Adrenal gland (tissue), 12 donors: Measurements from ENCODE around the gene ZNF774. TPM values are rescaled to one million over a fixed set of nuclear protein-coding genes. Genes with fewer than 3 reads are reported as not detected.

ENCODE experiments used
- DNase-seq, 7 donors: peaks; one replicate each; pipeline ENCODE4 v3.0.0-alpha.2; 2019 to 2020
- H3K27ac ChIP-seq, 5 donors: fragments of 200-600 bp; sonication (generic) in 4 of 5; 1 replicate in 3 of 5; 2 replicates in 2 of 5; pipeline versions ENCODE4 v1.5.1 to v1.8.0; 2016 to 2020; ENCODE audit warnings: mild to moderate bottlenecking in 1 of 5
- H3K27me3 ChIP-seq: fragments of 200-600 bp; 2 replicates; pipeline ENCODE4 v1.8.0; 2021
- H3K36me3 ChIP-seq, 2 donors: fragments of 200-600 bp; replicated peaks in 1 of 2; 1 replicate in 1 of 2; 2 replicates in 1 of 2; pipeline versions ENCODE4 v1.5.1 to v1.8.0; 2018 to 2022
- H3K4me1 ChIP-seq, 2 donors: fragments of 200-600 bp; replicated peaks in 1 of 2; 1 replicate in 1 of 2; 2 replicates in 1 of 2; pipeline versions ENCODE4 v1.5.1 to v1.8.0; 2018 to 2021
- H3K4me3 ChIP-seq, 4 donors: fragments of 200-600 bp; sonication (generic) in 3 of 4; one replicate each; pipeline ENCODE4 v1.5.1; 2016 to 2018
- H3K9me3 ChIP-seq, 3 donors: fragments of 200-600 bp; sonication (generic) in 1 of 3; replicated peaks in 1 of 3; 1 replicate in 2 of 3; 2 replicates in 1 of 3; pipeline versions ENCODE4 v1.5.1 to v1.8.0; 2016 to 2021
- POLR2A ChIP-seq, 2 donors: fragments of 450-650 bp; IDR thresholded peaks; one replicate each; pipeline ENCODE4 v1.6.1; 2017; ENCODE audit warnings: antibody characterized with exemption in 2 of 2, mild to moderate bottlenecking in 2 of 2, moderate library complexity in 1 of 2
- WGBS, 4 donors: extraction: QIAGEN DNeasy Blood & Tissue Kit in 2 of 4; methylation state at CpG; one replicate each; pipeline versions ENCODE4 v1.1.5 to v1.1.7; 2013 to 2017; 5-methylcytosine and 5-hydroxymethylcytosine counted together
- intact Hi-C, 2 donors: fragments of 100-400 bp; cut with DNase I; formaldehyde crosslinking; loops; one replicate each; pipeline versions ENCODE4 v1.14.1 to v1.15.0; 2022 to 2023
- polyA plus RNA-seq, 3 donors: library from polyadenylated mRNA; stranded (reverse); fragments of 200-250 nt in 2 of 3; fragments of 350-450 nt in 1 of 3; fragmentation: Illumina TruSeq in 1 of 3; extraction: RNeasy Lipid Tissue Mini Kit (QIAGEN cat#74804) in 1 of 3; gene quantifications; one replicate each; pipeline ENCODE4 v1.2.3, GENCODE V29; 2013 to 2014
- total RNA-seq, 9 donors: library from RNA; depleted of rRNA in 4 of 9; stranded (reverse); fragments of >200 nt in 4 of 9; fragments of 120-200 nt in 1 of 9; fragmentation: NEBNext Ultra II Directional in 1 of 9; extraction: Animal tissue kit (Norgen Biotek cat#: 25700) in 1 of 9; gene quantifications; one replicate each; pipeline versions ENCODE4 v1.1.0 to v1.2.4, GENCODE V29; 2013 to 2023
- TF ChIP-seq, protein P1 (sequence below), 6 experiments: fragments of 450-650 bp in 4 of 6; fragments of 200-600 bp in 2 of 6; sonication (generic) in 1 of 6; IDR thresholded peaks; 1 replicate in 5 of 6; 2 replicates in 1 of 6; pipeline versions ENCODE4 v1.5.1 to v1.8.0; 2016 to 2021; ENCODE audit warnings: antibody characterized with exemption in 6 of 6, mild to moderate bottlenecking in 2 of 6, moderate library complexity in 1 of 6
- donor health status: healthy with polysubstance abuse.
- donor health status: Bipolar disorder and iron deficiency.
- donor health status: DM: yes; HTN: yes; CAD: no.
- donor health status: DM: no; HTN: no; CAD: no.
- donor health status: DM: no; HTN: no; CAD: no.
- donor health status: DM: yes; HTN: yes; CAD: no.

Gene ZNF774
- total and polyA plus RNA-seq, 12 donors, result 1.0 to 21.4 (median 6.0) TPM

DNA sequence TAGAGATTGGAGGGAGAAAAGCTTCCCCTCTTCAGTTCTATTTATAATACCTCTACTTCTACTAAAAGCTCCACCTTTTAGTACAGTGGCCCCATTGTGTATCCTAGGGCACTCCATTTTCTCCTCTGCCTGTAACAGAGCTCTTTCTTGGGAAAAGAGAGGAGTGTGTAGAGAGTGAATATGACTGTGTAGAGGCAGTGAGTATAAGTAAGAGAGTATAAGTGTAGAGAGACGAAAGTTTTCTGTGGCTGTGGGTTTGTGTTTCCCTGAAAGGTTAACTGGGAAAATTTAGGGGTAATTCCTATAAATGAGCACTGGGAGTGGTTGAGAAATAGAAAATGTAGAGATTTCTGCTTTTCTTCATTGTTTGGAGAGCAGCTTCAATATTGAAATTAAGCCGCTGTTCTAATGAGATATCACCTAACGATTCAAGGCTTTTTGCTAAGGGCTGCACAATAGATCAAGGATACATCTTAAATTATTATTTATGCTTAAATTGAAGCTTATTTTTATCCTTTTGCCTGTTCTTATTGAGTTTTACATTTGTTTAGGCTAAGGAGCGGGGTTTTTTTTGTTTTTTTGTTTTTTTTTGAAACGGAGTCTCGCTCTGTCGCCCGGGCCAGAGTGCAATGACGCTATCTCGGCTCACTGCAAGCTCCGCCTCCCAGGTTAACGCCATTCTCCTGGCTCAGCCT, 42.8 kb downstream of the ZNF774 start:
- TF ChIP-seq POLR2A (IDR thresholded peaks at IDR 0.05), result no peak
- TF ChIP-seq, protein P1, sequence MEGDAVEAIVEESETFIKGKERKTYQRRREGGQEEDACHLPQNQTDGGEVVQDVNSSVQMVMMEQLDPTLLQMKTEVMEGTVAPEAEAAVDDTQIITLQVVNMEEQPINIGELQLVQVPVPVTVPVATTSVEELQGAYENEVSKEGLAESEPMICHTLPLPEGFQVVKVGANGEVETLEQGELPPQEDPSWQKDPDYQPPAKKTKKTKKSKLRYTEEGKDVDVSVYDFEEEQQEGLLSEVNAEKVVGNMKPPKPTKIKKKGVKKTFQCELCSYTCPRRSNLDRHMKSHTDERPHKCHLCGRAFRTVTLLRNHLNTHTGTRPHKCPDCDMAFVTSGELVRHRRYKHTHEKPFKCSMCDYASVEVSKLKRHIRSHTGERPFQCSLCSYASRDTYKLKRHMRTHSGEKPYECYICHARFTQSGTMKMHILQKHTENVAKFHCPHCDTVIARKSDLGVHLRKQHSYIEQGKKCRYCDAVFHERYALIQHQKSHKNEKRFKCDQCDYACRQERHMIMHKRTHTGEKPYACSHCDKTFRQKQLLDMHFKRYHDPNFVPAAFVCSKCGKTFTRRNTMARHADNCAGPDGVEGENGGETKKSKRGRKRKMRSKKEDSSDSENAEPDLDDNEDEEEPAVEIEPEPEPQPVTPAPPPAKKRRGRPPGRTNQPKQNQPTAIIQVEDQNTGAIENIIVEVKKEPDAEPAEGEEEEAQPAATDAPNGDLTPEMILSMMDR (IDR thresholded peaks at IDR 0.05), result no peak
- Histone ChIP-seq H3K27ac (peak overlapping the region in 2 of 5 donors; percentile 30 to 32), H3K9me3 (no peaks in the 10 kb centered on the region), H3K27me3 (no peaks in the 10 kb centered on the region), H3K36me3 (peaks cover 0 to 18% of the 10 kb centered on the region in 2 donors), H3K4me1 (peaks cover 26 to 80% of the 10 kb centered on the region in 2 donors), H3K4me3 (no peak overlapping the region)
- 83 to 87% (median 84%) methylated on average over 12 of the region's 12 CpGs for WGBS, 4 donors
- DNase-seq, result no peak
- intact Hi-C loops, result no loop called here

DNA sequence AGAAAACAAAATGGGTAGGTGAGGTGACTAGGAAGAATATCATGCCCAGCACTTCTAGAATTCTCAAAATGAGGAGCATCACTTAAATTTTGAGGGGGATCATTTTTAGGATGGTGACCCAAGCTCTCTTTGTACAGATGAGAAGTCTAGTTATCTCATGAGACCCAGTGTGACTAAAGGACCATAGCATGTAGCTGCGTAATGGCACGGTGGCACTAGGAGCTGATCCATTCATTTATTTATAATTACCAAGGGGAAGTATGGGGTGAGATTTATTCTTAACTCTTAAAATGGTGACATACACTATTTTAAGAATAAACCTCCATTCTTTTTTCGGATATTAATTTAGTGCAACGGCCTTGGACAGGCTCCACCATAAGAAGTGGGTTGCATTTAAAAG, 44.2 kb downstream of the ZNF774 start:
- no peaks in the 10 kb centered on the region for H3K27me3 ChIP-seq
- peaks cover 24 to 80% of the 10 kb centered on the region in 2 donors for H3K4me1 ChIP-seq
- no peaks in the 10 kb centered on the region for H3K9me3 ChIP-seq
- no peak overlapping the region for H3K27ac ChIP-seq
- TF ChIP-seq, protein P1 (IDR thresholded peaks at IDR 0.05), result no peak
- no peak for TF ChIP-seq POLR2A (IDR thresholded peaks at IDR 0.05)
- no peak overlapping the region for H3K4me3 ChIP-seq
- H3K36me3 ChIP-seq, result peaks cover 0 to 9% of the 10 kb centered on the region in 2 donors
- no peak for DNase-seq
- WGBS, 4 donors, result 70 to 79% (median 75%) methylated on average over 4 of the region's 4 CpGs
- intact Hi-C loops, result no loop called here

DNA sequence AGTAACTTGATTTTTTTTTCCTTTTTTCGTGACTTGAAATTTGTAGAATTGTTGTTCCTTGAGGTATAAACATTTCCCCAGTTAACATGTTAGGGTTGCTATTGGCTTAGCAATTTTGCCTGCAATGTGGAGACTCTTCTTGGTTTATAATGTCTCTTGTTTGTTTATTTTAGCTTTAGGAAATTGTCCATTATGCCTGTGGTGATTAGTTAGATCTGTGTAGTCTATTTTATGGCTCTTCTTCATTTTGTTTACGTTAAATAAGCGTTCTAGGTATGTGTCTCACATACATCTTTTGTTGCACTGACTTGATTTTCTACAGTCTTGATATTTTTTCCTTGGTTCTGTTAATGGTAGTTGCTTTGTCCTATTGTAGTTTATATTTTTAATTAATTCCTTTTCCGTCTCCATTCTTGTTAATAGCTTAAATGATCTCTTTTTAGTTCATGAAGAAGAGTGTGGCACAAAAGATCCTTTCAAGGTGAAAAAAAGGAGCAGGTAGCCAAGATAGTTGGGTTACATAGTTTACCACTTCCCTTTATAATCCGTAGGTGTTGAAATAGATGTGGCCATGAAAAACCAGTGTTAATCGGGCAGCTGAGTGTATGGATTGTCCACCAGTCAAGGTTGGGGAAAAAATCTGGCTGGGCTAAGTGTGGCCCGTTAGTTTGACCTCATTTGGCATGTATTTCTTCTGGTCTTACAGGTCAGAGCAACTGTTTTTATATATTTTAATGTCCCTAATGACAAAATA, 48.1 kb downstream of the ZNF774 start:
- Histone ChIP-seq H3K27me3 (no peaks in the 10 kb centered on the region), H3K4me3 (peak overlapping the region in 1 of 4 donors; percentile 33), H3K4me1 (peaks cover 38 to 77% of the 10 kb centered on the region in 2 donors), H3K9me3 (no peaks in the 10 kb centered on the region), H3K36me3 (no peaks in the 10 kb centered on the region), H3K27ac (peak overlapping the region; percentile 70 to 92 (median 78))
- 57 to 61% (median 59%) methylated on average over 7 of the region's 7 CpGs for WGBS, 4 donors
- intact Hi-C loops, result no loop called here
- TF ChIP-seq POLR2A (IDR thresholded peaks at IDR 0.05), result no peak
- TF ChIP-seq, protein P1 (IDR thresholded peaks at IDR 0.05), result no peak
- no peak for DNase-seq

DNA sequence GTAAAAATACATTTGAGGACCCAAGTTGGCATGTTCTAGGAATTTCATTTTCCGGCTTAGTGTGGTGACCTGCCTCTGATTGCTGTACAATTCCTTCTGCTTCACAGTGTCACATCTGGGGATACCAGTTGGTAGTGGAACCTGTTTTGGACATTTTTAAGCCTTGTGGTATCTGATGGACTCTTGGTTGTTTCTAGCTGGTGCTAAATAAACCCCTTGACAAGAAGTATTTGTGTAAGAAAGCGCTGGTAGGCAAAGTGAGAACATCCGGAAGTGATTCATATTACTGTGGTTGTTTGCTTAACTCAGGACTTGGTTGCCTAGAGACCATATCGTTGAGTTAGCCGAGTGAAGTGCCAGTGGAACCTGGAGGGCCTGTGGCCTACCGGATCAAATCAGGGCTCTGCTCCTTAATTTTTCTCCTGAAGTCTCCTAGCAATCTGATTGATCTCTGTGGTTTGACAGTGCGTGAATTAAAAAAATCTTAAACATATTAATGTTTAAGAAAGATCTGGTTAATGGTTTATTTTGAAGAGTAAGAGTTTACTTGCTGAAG, 48.8 kb downstream of the ZNF774 start:
- Histone ChIP-seq H3K36me3 (no peaks in the 10 kb centered on the region), H3K4me1 (peaks cover 38 to 78% of the 10 kb centered on the region in 2 donors), H3K27ac (peak overlapping the region; percentile 70 to 92 (median 78)), H3K9me3 (no peaks in the 10 kb centered on the region), H3K27me3 (no peaks in the 10 kb centered on the region), H3K4me3 (peak overlapping the region in 1 of 4 donors; percentile 33)
- TF ChIP-seq POLR2A (IDR thresholded peaks at IDR 0.05), result peak in 1 of 2 donors; percentile 48
- TF ChIP-seq, protein P1 (IDR thresholded peaks at IDR 0.05), result no peak
- intact Hi-C loops, result no loop called here
- DNase-seq, result peak; percentile 68 to 85 (median 80)
- WGBS, 4 donors, result 7 to 11% (median 9%) methylated on average over 7 of the region's 7 CpGs
